Activated CD8-positive, alpha-beta memory T cell treated with anti-CD3 and anti-CD28 coated beads, Interleukin-2, amount 50 U/mL, for 24 hours (primary cell): ENCODE results near the gene LIPT2.

ENCODE experiments used
- DNase-seq: peaks from one replicate; pipeline ENCODE4 v3.0.0-alpha.2; 2020; ENCODE audit errors: extremely low read depth

Gene LIPT2

GRCh38 chr11:74466916-74467885 is 26.3 kb downstream of the LIPT2 start, which contains the start of gene KCNE3:
Gene KCNE3, minus strand, starts transcription at chr11:74467549. Its CDS starts 9,986 bp downstream, at chr11:74457563.
- no peak for DNase-seq

- DNase-seq, result no peak
Observed at GRCh38 chr11:74465291-74465708, 28.2 kb downstream of the LIPT2 start.

GRCh38 chr11:74464746-74465145 is 28.8 kb downstream of the LIPT2 start:
- DNase-seq, result no peak

- DNase-seq, result no peak
Observed at GRCh38 chr11:74463216-74463615, 30.3 kb downstream of the LIPT2 start.

GRCh38 chr11:74462631-74463030 is 30.9 kb downstream of the LIPT2 start:
- no peak for DNase-seq

- no peak for DNase-seq
Observed at GRCh38 chr11:74462009-74462408, 31.5 kb downstream of the LIPT2 start.

GRCh38 chr11:74460481-74461154 is 32.9 kb downstream of the LIPT2 start:
- no peak for DNase-seq

GRCh38 chr11:74460065-74460464 is 33.5 kb downstream of the LIPT2 start:
- DNase-seq, result no peak

- no peak for DNase-seq
Observed at GRCh38 chr11:74459584-74459983, 33.9 kb downstream of the LIPT2 start.

GRCh38 chr11:74457356-74457755 is 36.2 kb downstream of the LIPT2 start:
- DNase-seq, result no peak

GRCh38 chr11:74453373-74453975 is 40.0 kb downstream of the LIPT2 start:
- peak; percentile 26 for DNase-seq

GRCh38 chr11:74452366-74452765 is 41.2 kb downstream of the LIPT2 start:
- DNase-seq, result no peak

- DNase-seq, result no peak
Observed at GRCh38 chr11:74450318-74450717, 43.2 kb downstream of the LIPT2 start.

GRCh38 chr11:74449369-74449931 is 44.1 kb downstream of the LIPT2 start:
- DNase-seq, result peak; percentile 5

GRCh38 chr11:74447720-74448119 is 45.8 kb downstream of the LIPT2 start:
- DNase-seq, result no peak

GRCh38 chr11:74446532-74446938 is 47.0 kb downstream of the LIPT2 start:
- no peak for DNase-seq

- no peak for DNase-seq
Observed at GRCh38 chr11:74444173-74444826, 49.2 kb downstream of the LIPT2 start.

GRCh38 chr11:74443071-74443864 is 50.3 kb downstream of the LIPT2 start:
- no peak for DNase-seq

GRCh38 chr11:74442636-74443035 is 50.9 kb downstream of the LIPT2 start:
- no peak for DNase-seq
